Measurements from ENCODE around the gene DMGDH.

GRCh38 chr5:78985116-78985724 is 84.3 kb downstream of the DMGDH start, which contains the start of gene ARSB:
- TF ChIP-seq POLR2A (IDR thresholded peaks at IDR 0.05; ENCODE audit: low read depth, low read length) = no peak
- no peak for TF ChIP-seq EZH2 (IDR thresholded peaks at IDR 0.05; ENCODE audit: borderline replicate concordance, low read depth, low read length, severe bottlenecking)
